K562 (cell line): ENCODE results near the gene B3GALT5.

Experiments
- ARID2 ChIP-seq: fragments of 450-650 bp; IDR thresholded peaks from 2 replicates; pipeline ENCODE4 v1.6.1; 2017; ENCODE audit warnings: antibody characterized with exemption, mild to moderate bottlenecking
- ZNF121 ChIP-seq: sonication (generic); formaldehyde crosslinking; conservative IDR thresholded peaks from 2 replicates; pipeline ENCODE4 v1.8.0; 2022; ENCODE audit warnings: missing genetic modification reagents
- TF ChIP-seq, protein P1 (sequence below), 3 experiments: IDR thresholded peaks in 2 of 3; conservative IDR thresholded peaks in 1 of 3; 2 replicates each; pipeline ENCODE4 v1.5.1; 2011 to 2012; ENCODE audit warnings: low read length in 3 of 3, mild to moderate bottlenecking in 3 of 3, control low read depth in 2 of 3, improper control_type of control experiment in 1 of 3, inconsistent platforms in 1 of 3, low read depth in 1 of 3, mixed read lengths in 1 of 3, moderate library complexity in 1 of 3; ENCODE audit not compliant: insufficient read depth in 2 of 3
- TF ChIP-seq, protein P2 (sequence below): fragments of 200-400 bp; formaldehyde crosslinking; IDR thresholded peaks from 2 replicates; pipeline ENCODE4 v1.6.1; 2017; ENCODE audit warnings: mild to moderate bottlenecking, low read depth, low read length, moderate library complexity
- TF ChIP-seq, protein P3 (sequence below), 2 experiments: fragments of 450-650 bp; conservative IDR thresholded peaks; 2 replicates each; pipeline ENCODE4 v1.6.1; 2017; ENCODE audit warnings: mild to moderate bottlenecking in 2 of 2, moderate library complexity in 2 of 2
- TF ChIP-seq, protein P4 (sequence below): sonication (generic); formaldehyde crosslinking; IDR thresholded peaks from 2 replicates; pipeline ENCODE4 v1.8.0; 2022; ENCODE audit warnings: mild to moderate bottlenecking, low read depth, missing genetic modification reagents
- TF ChIP-seq, protein P5 (sequence below): fragments of 200-600 bp; sonication (generic); IDR thresholded peaks from one replicate; pipeline ENCODE4 v1.6.1; 2012; ENCODE audit warnings: mild to moderate bottlenecking, low read depth, low read length, inconsistent platforms

DNA sequence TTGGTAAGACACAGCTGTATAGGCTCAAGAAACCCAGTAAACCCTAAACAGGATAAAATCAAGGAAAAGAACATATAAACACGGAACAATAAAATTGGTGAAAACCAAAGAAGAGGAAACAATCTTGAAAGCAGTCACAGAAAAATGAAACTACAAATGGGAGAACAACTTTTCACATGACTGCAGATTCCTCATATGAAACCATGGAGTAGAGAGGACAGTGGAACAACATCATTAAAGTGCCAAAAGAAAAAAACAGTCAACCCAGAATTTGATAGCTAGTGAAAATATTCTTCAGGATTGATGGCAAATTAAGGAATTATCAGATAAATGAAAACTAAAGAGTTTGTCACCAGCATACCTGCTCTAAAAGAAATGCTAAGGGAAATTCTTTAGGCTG, 23.9 kb upstream of the B3GALT5 start:
- TF ChIP-seq, protein P1, sequence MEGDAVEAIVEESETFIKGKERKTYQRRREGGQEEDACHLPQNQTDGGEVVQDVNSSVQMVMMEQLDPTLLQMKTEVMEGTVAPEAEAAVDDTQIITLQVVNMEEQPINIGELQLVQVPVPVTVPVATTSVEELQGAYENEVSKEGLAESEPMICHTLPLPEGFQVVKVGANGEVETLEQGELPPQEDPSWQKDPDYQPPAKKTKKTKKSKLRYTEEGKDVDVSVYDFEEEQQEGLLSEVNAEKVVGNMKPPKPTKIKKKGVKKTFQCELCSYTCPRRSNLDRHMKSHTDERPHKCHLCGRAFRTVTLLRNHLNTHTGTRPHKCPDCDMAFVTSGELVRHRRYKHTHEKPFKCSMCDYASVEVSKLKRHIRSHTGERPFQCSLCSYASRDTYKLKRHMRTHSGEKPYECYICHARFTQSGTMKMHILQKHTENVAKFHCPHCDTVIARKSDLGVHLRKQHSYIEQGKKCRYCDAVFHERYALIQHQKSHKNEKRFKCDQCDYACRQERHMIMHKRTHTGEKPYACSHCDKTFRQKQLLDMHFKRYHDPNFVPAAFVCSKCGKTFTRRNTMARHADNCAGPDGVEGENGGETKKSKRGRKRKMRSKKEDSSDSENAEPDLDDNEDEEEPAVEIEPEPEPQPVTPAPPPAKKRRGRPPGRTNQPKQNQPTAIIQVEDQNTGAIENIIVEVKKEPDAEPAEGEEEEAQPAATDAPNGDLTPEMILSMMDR (IDR thresholded peaks at IDR 0.05 in 2 of 3, conservative IDR thresholded peaks at IDR 0.05 in 1 of 3; ENCODE audit: insufficient read depth in 2 of 3, low read depth in 1 of 3, low read length in 3 of 3), result no peak
- TF ChIP-seq, protein P2, sequence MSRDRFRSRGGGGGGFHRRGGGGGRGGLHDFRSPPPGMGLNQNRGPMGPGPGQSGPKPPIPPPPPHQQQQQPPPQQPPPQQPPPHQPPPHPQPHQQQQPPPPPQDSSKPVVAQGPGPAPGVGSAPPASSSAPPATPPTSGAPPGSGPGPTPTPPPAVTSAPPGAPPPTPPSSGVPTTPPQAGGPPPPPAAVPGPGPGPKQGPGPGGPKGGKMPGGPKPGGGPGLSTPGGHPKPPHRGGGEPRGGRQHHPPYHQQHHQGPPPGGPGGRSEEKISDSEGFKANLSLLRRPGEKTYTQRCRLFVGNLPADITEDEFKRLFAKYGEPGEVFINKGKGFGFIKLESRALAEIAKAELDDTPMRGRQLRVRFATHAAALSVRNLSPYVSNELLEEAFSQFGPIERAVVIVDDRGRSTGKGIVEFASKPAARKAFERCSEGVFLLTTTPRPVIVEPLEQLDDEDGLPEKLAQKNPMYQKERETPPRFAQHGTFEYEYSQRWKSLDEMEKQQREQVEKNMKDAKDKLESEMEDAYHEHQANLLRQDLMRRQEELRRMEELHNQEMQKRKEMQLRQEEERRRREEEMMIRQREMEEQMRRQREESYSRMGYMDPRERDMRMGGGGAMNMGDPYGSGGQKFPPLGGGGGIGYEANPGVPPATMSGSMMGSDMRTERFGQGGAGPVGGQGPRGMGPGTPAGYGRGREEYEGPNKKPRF, result no peak
- TF ChIP-seq, protein P3, sequence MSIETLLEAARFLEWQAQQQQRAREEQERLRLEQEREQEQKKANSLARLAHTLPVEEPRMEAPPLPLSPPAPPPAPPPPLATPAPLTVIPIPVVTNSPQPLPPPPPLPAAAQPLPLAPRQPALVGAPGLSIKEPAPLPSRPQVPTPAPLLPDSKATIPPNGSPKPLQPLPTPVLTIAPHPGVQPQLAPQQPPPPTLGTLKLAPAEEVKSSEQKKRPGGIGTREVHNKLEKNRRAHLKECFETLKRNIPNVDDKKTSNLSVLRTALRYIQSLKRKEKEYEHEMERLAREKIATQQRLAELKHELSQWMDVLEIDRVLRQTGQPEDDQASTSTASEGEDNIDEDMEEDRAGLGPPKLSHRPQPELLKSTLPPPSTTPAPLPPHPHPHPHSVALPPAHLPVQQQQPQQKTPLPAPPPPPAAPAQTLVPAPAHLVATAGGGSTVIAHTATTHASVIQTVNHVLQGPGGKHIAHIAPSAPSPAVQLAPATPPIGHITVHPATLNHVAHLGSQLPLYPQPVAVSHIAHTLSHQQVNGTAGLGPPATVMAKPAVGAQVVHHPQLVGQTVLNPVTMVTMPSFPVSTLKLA (conservative IDR thresholded peaks at IDR 0.05), result no peak
- TF ChIP-seq ZNF121 (CRISPR knock-in tag) (no peak), ARID2 (no peak)
- TF ChIP-seq, protein P4, sequence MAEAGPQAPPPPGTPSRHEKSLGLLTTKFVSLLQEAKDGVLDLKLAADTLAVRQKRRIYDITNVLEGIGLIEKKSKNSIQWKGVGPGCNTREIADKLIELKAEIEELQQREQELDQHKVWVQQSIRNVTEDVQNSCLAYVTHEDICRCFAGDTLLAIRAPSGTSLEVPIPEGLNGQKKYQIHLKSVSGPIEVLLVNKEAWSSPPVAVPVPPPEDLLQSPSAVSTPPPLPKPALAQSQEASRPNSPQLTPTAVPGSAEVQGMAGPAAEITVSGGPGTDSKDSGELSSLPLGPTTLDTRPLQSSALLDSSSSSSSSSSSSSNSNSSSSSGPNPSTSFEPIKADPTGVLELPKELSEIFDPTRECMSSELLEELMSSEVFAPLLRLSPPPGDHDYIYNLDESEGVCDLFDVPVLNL, result no peak
- TF ChIP-seq, protein P5, sequence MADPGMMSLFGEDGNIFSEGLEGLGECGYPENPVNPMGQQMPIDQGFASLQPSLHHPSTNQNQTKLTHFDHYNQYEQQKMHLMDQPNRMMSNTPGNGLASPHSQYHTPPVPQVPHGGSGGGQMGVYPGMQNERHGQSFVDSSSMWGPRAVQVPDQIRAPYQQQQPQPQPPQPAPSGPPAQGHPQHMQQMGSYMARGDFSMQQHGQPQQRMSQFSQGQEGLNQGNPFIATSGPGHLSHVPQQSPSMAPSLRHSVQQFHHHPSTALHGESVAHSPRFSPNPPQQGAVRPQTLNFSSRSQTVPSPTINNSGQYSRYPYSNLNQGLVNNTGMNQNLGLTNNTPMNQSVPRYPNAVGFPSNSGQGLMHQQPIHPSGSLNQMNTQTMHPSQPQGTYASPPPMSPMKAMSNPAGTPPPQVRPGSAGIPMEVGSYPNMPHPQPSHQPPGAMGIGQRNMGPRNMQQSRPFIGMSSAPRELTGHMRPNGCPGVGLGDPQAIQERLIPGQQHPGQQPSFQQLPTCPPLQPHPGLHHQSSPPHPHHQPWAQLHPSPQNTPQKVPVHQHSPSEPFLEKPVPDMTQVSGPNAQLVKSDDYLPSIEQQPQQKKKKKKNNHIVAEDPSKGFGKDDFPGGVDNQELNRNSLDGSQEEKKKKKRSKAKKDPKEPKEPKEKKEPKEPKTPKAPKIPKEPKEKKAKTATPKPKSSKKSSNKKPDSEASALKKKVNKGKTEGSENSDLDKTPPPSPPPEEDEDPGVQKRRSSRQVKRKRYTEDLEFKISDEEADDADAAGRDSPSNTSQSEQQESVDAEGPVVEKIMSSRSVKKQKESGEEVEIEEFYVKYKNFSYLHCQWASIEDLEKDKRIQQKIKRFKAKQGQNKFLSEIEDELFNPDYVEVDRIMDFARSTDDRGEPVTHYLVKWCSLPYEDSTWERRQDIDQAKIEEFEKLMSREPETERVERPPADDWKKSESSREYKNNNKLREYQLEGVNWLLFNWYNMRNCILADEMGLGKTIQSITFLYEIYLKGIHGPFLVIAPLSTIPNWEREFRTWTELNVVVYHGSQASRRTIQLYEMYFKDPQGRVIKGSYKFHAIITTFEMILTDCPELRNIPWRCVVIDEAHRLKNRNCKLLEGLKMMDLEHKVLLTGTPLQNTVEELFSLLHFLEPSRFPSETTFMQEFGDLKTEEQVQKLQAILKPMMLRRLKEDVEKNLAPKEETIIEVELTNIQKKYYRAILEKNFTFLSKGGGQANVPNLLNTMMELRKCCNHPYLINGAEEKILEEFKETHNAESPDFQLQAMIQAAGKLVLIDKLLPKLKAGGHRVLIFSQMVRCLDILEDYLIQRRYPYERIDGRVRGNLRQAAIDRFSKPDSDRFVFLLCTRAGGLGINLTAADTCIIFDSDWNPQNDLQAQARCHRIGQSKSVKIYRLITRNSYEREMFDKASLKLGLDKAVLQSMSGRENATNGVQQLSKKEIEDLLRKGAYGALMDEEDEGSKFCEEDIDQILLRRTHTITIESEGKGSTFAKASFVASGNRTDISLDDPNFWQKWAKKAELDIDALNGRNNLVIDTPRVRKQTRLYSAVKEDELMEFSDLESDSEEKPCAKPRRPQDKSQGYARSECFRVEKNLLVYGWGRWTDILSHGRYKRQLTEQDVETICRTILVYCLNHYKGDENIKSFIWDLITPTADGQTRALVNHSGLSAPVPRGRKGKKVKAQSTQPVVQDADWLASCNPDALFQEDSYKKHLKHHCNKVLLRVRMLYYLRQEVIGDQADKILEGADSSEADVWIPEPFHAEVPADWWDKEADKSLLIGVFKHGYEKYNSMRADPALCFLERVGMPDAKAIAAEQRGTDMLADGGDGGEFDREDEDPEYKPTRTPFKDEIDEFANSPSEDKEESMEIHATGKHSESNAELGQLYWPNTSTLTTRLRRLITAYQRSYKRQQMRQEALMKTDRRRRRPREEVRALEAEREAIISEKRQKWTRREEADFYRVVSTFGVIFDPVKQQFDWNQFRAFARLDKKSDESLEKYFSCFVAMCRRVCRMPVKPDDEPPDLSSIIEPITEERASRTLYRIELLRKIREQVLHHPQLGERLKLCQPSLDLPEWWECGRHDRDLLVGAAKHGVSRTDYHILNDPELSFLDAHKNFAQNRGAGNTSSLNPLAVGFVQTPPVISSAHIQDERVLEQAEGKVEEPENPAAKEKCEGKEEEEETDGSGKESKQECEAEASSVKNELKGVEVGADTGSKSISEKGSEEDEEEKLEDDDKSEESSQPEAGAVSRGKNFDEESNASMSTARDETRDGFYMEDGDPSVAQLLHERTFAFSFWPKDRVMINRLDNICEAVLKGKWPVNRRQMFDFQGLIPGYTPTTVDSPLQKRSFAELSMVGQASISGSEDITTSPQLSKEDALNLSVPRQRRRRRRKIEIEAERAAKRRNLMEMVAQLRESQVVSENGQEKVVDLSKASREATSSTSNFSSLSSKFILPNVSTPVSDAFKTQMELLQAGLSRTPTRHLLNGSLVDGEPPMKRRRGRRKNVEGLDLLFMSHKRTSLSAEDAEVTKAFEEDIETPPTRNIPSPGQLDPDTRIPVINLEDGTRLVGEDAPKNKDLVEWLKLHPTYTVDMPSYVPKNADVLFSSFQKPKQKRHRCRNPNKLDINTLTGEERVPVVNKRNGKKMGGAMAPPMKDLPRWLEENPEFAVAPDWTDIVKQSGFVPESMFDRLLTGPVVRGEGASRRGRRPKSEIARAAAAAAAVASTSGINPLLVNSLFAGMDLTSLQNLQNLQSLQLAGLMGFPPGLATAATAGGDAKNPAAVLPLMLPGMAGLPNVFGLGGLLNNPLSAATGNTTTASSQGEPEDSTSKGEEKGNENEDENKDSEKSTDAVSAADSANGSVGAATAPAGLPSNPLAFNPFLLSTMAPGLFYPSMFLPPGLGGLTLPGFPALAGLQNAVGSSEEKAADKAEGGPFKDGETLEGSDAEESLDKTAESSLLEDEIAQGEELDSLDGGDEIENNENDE, result no peak
